CD4-positive, alpha-beta T cell treated with Interleukin-4 for 1 hour (primary cell): ENCODE results near the gene NELL1.

Source experiments
- DNase-seq, 2 donors: peaks; one replicate each; pipeline ENCODE4 v3.0.0-alpha.2; 2020 to 2022

Gene NELL1

GRCh38 chr11:21372672-21373071, 703.3 kb downstream of the NELL1 start:
- no peak for DNase-seq

- no peak for DNase-seq
Observed at GRCh38 chr11:21374376-21374775, 705.0 kb downstream of the NELL1 start.

GRCh38 chr11:21385669-21386440, 716.5 kb downstream of the NELL1 start:
- DNase-seq: no peak

GRCh38 chr11:21390430-21390829, 721.0 kb downstream of the NELL1 start:
- DNase-seq: no peak

GRCh38 chr11:21396342-21397008, 727.1 kb downstream of the NELL1 start:
- no peak for DNase-seq

GRCh38 chr11:21398195-21398594, 728.8 kb downstream of the NELL1 start:
- no peak for DNase-seq

- DNase-seq: no peak
Observed at GRCh38 chr11:21401496-21401895, 732.1 kb downstream of the NELL1 start.

GRCh38 chr11:21402274-21402673, 732.9 kb downstream of the NELL1 start:
- DNase-seq: no peak

GRCh38 chr11:21403069-21403468, 733.7 kb downstream of the NELL1 start:
- DNase-seq: no peak

- no peak for DNase-seq
Observed at GRCh38 chr11:21405422-21405821, 736.0 kb downstream of the NELL1 start.

- DNase-seq: no peak
Observed at GRCh38 chr11:21410513-21410912, 741.1 kb downstream of the NELL1 start.

GRCh38 chr11:21411104-21411503, 741.7 kb downstream of the NELL1 start:
- no peak for DNase-seq

- no peak for DNase-seq
Observed at GRCh38 chr11:21411597-21411996, 742.2 kb downstream of the NELL1 start.

GRCh38 chr11:21412652-21413383, 743.4 kb downstream of the NELL1 start:
- DNase-seq: no peak

GRCh38 chr11:21414953-21415352, 745.6 kb downstream of the NELL1 start:
- DNase-seq: no peak

GRCh38 chr11:21415606-21416005, 746.2 kb downstream of the NELL1 start:
- DNase-seq: no peak

- no peak for DNase-seq
Observed at GRCh38 chr11:21421711-21422329, 752.4 kb downstream of the NELL1 start.

- DNase-seq: no peak
Observed at GRCh38 chr11:21426931-21427330, 757.5 kb downstream of the NELL1 start.

- DNase-seq: no peak
Observed at GRCh38 chr11:21427726-21428125, 758.3 kb downstream of the NELL1 start.

- DNase-seq: no peak
Observed at GRCh38 chr11:21428796-21429195, 759.4 kb downstream of the NELL1 start.

- no peak for DNase-seq
Observed at GRCh38 chr11:21429401-21429800, 760.0 kb downstream of the NELL1 start.

GRCh38 chr11:21430537-21430936, 761.2 kb downstream of the NELL1 start:
- no peak for DNase-seq

GRCh38 chr11:21446939-21447590, 777.7 kb downstream of the NELL1 start:
- no peak for DNase-seq
